ENCODE measurements around the gene CHMP4B. TPM values are rescaled to one million over a fixed set of nuclear protein-coding genes. Genes with fewer than 3 reads are reported as not detected.

CHMP4B gene
- total RNA-seq, 2 experiments from 2014 or later, result 93.9 to 94.8 TPM

GRCh38 chr20:33812152-33812849, 1.2 kb downstream of the CHMP4B start:
- DNase-seq, result peak; percentile 68
- Mint-ChIP-seq H3K27ac (peak overlapping the region; percentile 91), H3K9me3 (no peaks in the 10 kb centered on the region), H3K27me3 (no peaks in the 10 kb centered on the region), H3K4me3 (peak overlapping the region; percentile 98), H3K36me3 (peaks cover 24% of the 10 kb centered on the region), H3K4me1 (ENCODE audit: low read depth) (peaks cover 46% of the 10 kb centered on the region)
- intact Hi-C loops (cut with micrococcal nuclease), result no loop called here
- ChIA-PET POLR2A (interaction anchor here (3.7 kb wide), 1 partner anchor 300 kb away, joined by 17 read pairs; the partner anchor contains the start of gene EIF2S2), CTCF (interaction anchor here (0.8 to 3.3 kb wide), 4 partner anchors 8 to 301 kb away, joined by 3 to 14 read pairs (median 7); partner anchors contain the start of gene EIF2S2)

- peaks cover 53% of the 10 kb centered on the region for H3K4me1 Mint-ChIP-seq (ENCODE audit: low read depth)
- intact Hi-C loops (cut with micrococcal nuclease), result no loop called here
These were observed 1.8 kb downstream of the CHMP4B start for GRCh38 chr20:33812908-33813462.

GRCh38 chr20:33814238-33814712, 3.1 kb downstream of the CHMP4B start:
- ChIA-PET CTCF (interaction anchor here (1.7 kb wide), 1 partner anchor 22 kb away, joined by 5 read pairs; no protein-coding TSS in a partner anchor), POLR2A (no interaction called here)
- H3K4me3 Mint-ChIP-seq, result peak overlapping the region; percentile 98
- H3K9me3 Mint-ChIP-seq, result no peaks in the 10 kb centered on the region
- H3K27me3 Mint-ChIP-seq, result no peaks in the 10 kb centered on the region
- peaks cover 60% of the 10 kb centered on the region for H3K4me1 Mint-ChIP-seq (ENCODE audit: low read depth)
- intact Hi-C loops (cut with micrococcal nuclease), result no loop called here
- peaks cover 24% of the 10 kb centered on the region for H3K36me3 Mint-ChIP-seq
- DNase-seq, result peak; percentile 51
- H3K27ac Mint-ChIP-seq, result peak overlapping the region; percentile 39

More at GRCh38 chr20:33812908-33813462, 1.8 kb downstream of the CHMP4B start:
- Mint-ChIP-seq H3K9me3 (no peaks in the 10 kb centered on the region), H3K27ac (peak overlapping the region; percentile 91), H3K27me3 (no peaks in the 10 kb centered on the region), H3K4me3 (peak overlapping the region; percentile 98), H3K36me3 (peaks cover 24% of the 10 kb centered on the region)
- POLR2A ChIA-PET, result interaction anchor here (3.7 kb wide), 1 partner anchor 299 kb away, joined by 17 read pairs; the partner anchor contains the start of gene EIF2S2
- no peak for DNase-seq
- CTCF ChIA-PET, result interaction anchor here (3.3 kb wide), 1 partner anchor 300 kb away, joined by 10 read pairs; the partner anchor contains the start of gene EIF2S2

- intact Hi-C loops (cut with micrococcal nuclease), result no loop called here
These were observed 4.5 kb downstream of the CHMP4B start for GRCh38 chr20:33815671-33816070.

GRCh38 chr20:33816191-33816590, 5.0 kb downstream of the CHMP4B start:
- H3K27ac Mint-ChIP-seq, result no peak overlapping the region
- H3K4me1 Mint-ChIP-seq (ENCODE audit: low read depth), result peaks cover 68% of the 10 kb centered on the region
- peaks cover 27% of the 10 kb centered on the region for H3K36me3 Mint-ChIP-seq
- H3K9me3 Mint-ChIP-seq, result no peaks in the 10 kb centered on the region
- ChIA-PET CTCF (interaction anchor here (1.2 kb wide), 1 partner anchor 99 kb away, joined by 3 read pairs; no protein-coding TSS in a partner anchor), POLR2A (no interaction called here)
- intact Hi-C loops (cut with micrococcal nuclease), result no loop called here
- H3K27me3 Mint-ChIP-seq, result no peaks in the 10 kb centered on the region
- no peak for DNase-seq
- no peak overlapping the region for H3K4me3 Mint-ChIP-seq

More at GRCh38 chr20:33815671-33816070, 4.5 kb downstream of the CHMP4B start:
- Mint-ChIP-seq H3K9me3 (no peaks in the 10 kb centered on the region), H3K36me3 (peaks cover 27% of the 10 kb centered on the region), H3K4me1 (ENCODE audit: low read depth) (peaks cover 68% of the 10 kb centered on the region), H3K4me3 (no peak overlapping the region), H3K27me3 (no peaks in the 10 kb centered on the region), H3K27ac (no peak overlapping the region)
- POLR2A ChIA-PET, result interaction anchor here (0.8 kb wide), 1 partner anchor 294 kb away, joined by 4 read pairs; no protein-coding TSS in a partner anchor
- CTCF ChIA-PET, result interaction anchor here (1.2 to 1.7 kb wide), 2 partner anchors 23 to 99 kb away, joined by 3 to 5 read pairs; no protein-coding TSS in a partner anchor
- DNase-seq, result no peak

GRCh38 chr20:33817411-33817810, 6.3 kb downstream of the CHMP4B start:
- peaks cover 70% of the 10 kb centered on the region for H3K4me1 Mint-ChIP-seq (ENCODE audit: low read depth)
- H3K36me3 Mint-ChIP-seq, result peaks cover 19% of the 10 kb centered on the region
- intact Hi-C loops (cut with micrococcal nuclease), result no loop called here
- H3K9me3 Mint-ChIP-seq, result no peaks in the 10 kb centered on the region
- no peak overlapping the region for H3K4me3 Mint-ChIP-seq
- ChIA-PET POLR2A (interaction anchor here (0.6 kb wide), 1 partner anchor 182 kb away, joined by 6 read pairs; no protein-coding TSS in a partner anchor), CTCF (interaction anchor here (2.5 kb wide), 1 partner anchor 25 kb away, joined by 7 read pairs; no protein-coding TSS in a partner anchor)
- H3K27me3 Mint-ChIP-seq, result no peaks in the 10 kb centered on the region
- DNase-seq, result no peak
- no peak overlapping the region for H3K27ac Mint-ChIP-seq

- intact Hi-C loops (cut with micrococcal nuclease), result no loop called here
- POLR2A ChIA-PET, result interaction anchor here (0.9 kb wide), 1 partner anchor 9 kb away, joined by 4 read pairs; the partner anchor contains the start of gene CHMP4B
- no peak for DNase-seq
- peaks cover 11% of the 10 kb centered on the region for H3K36me3 Mint-ChIP-seq
- H3K9me3 Mint-ChIP-seq, result no peaks in the 10 kb centered on the region
- H3K4me3 Mint-ChIP-seq, result no peak overlapping the region
- no peak overlapping the region for H3K27ac Mint-ChIP-seq
- H3K4me1 Mint-ChIP-seq (ENCODE audit: low read depth), result peaks cover 59% of the 10 kb centered on the region
- CTCF ChIA-PET, result interaction anchor here (1.5 to 2.5 kb wide), 4 partner anchors 27 to 98 kb away, joined by 3 to 7 read pairs (median 5); no protein-coding TSS in a partner anchor
- no peaks in the 10 kb centered on the region for H3K27me3 Mint-ChIP-seq
These were observed 8.3 kb downstream of the CHMP4B start for GRCh38 chr20:33819456-33819855.

- Mint-ChIP-seq H3K4me1 (ENCODE audit: low read depth) (peaks cover 60% of the 10 kb centered on the region), H3K27ac (no peak overlapping the region), H3K4me3 (no peak overlapping the region), H3K9me3 (no peaks in the 10 kb centered on the region), H3K27me3 (no peaks in the 10 kb centered on the region), H3K36me3 (peaks cover 8% of the 10 kb centered on the region)
- intact Hi-C loops (cut with micrococcal nuclease), result no loop called here
- no peak for DNase-seq
- POLR2A ChIA-PET, result no interaction called here
- CTCF ChIA-PET, result interaction anchor here (1.5 to 1.9 kb wide), 2 partner anchors 9 to 95 kb away, joined by 3 to 5 read pairs; partner anchors contain the start of gene CHMP4B
These were observed 9.2 kb downstream of the CHMP4B start for GRCh38 chr20:33820362-33820761.

- intact Hi-C loops (cut with micrococcal nuclease), result no loop called here
- peaks cover 60% of the 10 kb centered on the region for H3K4me1 Mint-ChIP-seq (ENCODE audit: low read depth)
- H3K27me3 Mint-ChIP-seq, result no peaks in the 10 kb centered on the region
- H3K9me3 Mint-ChIP-seq, result no peaks in the 10 kb centered on the region
- no peak overlapping the region for H3K4me3 Mint-ChIP-seq
- peaks cover 3% of the 10 kb centered on the region for H3K36me3 Mint-ChIP-seq
- CTCF ChIA-PET, result interaction anchor here (1.5 kb wide), 1 partner anchor 10 kb away, joined by 3 read pairs; the partner anchor contains the start of gene CHMP4B
- no peak overlapping the region for H3K27ac Mint-ChIP-seq
- DNase-seq, result no peak
- POLR2A ChIA-PET, result no interaction called here
These were observed 10.2 kb downstream of the CHMP4B start for GRCh38 chr20:33821270-33821836.

- H3K27me3 Mint-ChIP-seq, result no peaks in the 10 kb centered on the region
- CTCF ChIA-PET, result interaction anchor here (0.8 kb wide), 1 partner anchor 53 kb away, joined by 3 read pairs; no protein-coding TSS in a partner anchor
These were observed 11.3 kb downstream of the CHMP4B start for GRCh38 chr20:33822423-33822822.

GRCh38 chr20:33822991-33823390, 11.8 kb downstream of the CHMP4B start:
- H3K4me3 Mint-ChIP-seq, result no peak overlapping the region
- no peaks in the 10 kb centered on the region for H3K27me3 Mint-ChIP-seq
- ChIA-PET CTCF (no interaction called here), POLR2A (no interaction called here)
- H3K27ac Mint-ChIP-seq, result no peak overlapping the region
- H3K4me1 Mint-ChIP-seq (ENCODE audit: low read depth), result peaks cover 63% of the 10 kb centered on the region
- peaks cover 3% of the 10 kb centered on the region for H3K36me3 Mint-ChIP-seq
- DNase-seq, result no peak
- intact Hi-C loops (cut with micrococcal nuclease), result no loop called here
- no peaks in the 10 kb centered on the region for H3K9me3 Mint-ChIP-seq

More at GRCh38 chr20:33822423-33822822, 11.3 kb downstream of the CHMP4B start:
- Mint-ChIP-seq H3K4me3 (no peak overlapping the region), H3K36me3 (peaks cover 3% of the 10 kb centered on the region), H3K4me1 (ENCODE audit: low read depth) (peaks cover 64% of the 10 kb centered on the region), H3K27ac (no peak overlapping the region), H3K9me3 (no peaks in the 10 kb centered on the region)
- intact Hi-C loops (cut with micrococcal nuclease), result no loop called here
- no peak for DNase-seq
- POLR2A ChIA-PET, result interaction anchor here (0.7 kb wide), 1 partner anchor 55 kb away, joined by 3 read pairs; no protein-coding TSS in a partner anchor

Data from activated CD4-positive, alpha-beta memory T cell treated with anti-CD3 and anti-CD28 coated beads for 36 hours (primary cell).